Measurements from ENCODE around the gene C3. TPM values are rescaled to one million over a fixed set of nuclear protein-coding genes. Genes with fewer than 3 reads are reported as not detected.

C3 gene
- total RNA-seq, 1 donor from 2014 or later, result 71.5 TPM

DNA sequence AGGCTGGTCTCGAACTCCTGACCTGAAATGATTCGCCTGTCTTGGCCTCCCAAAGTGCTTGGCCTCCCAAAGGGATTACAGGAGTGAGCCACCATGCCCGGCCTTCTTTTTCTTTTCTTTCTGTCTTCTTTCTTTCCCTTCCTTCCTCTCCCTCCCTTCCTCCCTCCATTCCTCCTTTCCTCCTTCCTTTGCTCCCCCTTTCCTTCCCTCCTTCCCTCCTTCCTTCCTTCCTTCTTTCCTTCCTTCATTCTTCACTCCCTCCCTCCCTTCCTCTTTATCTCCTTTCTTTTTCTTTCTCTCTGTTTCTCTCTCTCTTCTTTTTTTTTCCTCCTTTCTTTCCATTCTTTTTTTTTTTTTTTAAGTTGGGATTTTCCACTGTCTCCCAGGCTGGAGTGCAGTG is 12.1 kb downstream of the C3 start:
- Histone ChIP-seq H3K4me1 (ENCODE audit: control insufficient read depth in 3 of 3, insufficient read depth in 3 of 3, low read length in 3 of 3) (no peaks in the 10 kb centered on the region), H3K9me3 (ENCODE audit: control insufficient read depth in 3 of 3, low read length in 3 of 3) (no peaks in the 10 kb centered on the region), H3K27me3 (ENCODE audit: control insufficient read depth in 3 of 3, insufficient read depth in 3 of 3, low read length in 3 of 3) (peaks cover 19 to 38% (median 33%) of the 10 kb centered on the region in 3 donors), H3K9ac (ENCODE audit: low read depth in 1 of 3, low read length in 3 of 3) (no peak overlapping the region), H3K4me3 (ENCODE audit: low read length in 3 of 3) (no peak overlapping the region), H3K36me3 (ENCODE audit: control insufficient read depth in 3 of 3, insufficient read depth in 3 of 3, low read length in 3 of 3) (peaks cover 0 to 8% (median 0%) of the 10 kb centered on the region in 3 donors), H3K27ac (ENCODE audit: low read depth, low read length) (no peak overlapping the region)

DNA sequence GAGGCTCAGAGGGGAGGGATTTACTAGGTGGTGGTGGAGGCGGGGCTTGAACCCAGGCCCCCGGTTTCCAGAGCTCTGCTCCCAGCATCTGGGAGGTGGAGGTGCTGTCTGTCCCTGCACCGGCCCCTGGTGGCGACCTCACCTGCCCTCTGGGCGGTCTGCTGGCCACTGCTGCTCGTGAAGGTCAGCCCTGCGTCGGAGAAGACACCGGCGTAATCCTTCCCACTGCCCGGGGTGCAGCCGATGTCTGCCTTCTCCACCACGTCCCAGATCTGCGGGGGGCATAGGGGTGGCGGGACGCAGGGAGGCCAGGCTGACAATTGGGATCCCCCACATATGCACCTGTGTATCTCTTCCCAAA is 12.8 kb downstream of the C3 start:
- H3K27ac ChIP-seq (ENCODE audit: low read depth, low read length), result no peak overlapping the region
- H3K27me3 ChIP-seq (ENCODE audit: control insufficient read depth in 3 of 3, insufficient read depth in 3 of 3, low read length in 3 of 3), result peaks cover 19 to 33% (median 31%) of the 10 kb centered on the region in 3 donors
- no peak overlapping the region for H3K9ac ChIP-seq (ENCODE audit: low read depth in 1 of 3, low read length in 3 of 3)
- peaks cover 0 to 10% (median 0%) of the 10 kb centered on the region in 3 donors for H3K36me3 ChIP-seq (ENCODE audit: control insufficient read depth in 3 of 3, insufficient read depth in 3 of 3, low read length in 3 of 3)
- no peaks in the 10 kb centered on the region for H3K4me1 ChIP-seq (ENCODE audit: control insufficient read depth in 3 of 3, insufficient read depth in 3 of 3, low read length in 3 of 3)
- H3K4me3 ChIP-seq (ENCODE audit: low read length in 3 of 3), result no peak overlapping the region
- no peaks in the 10 kb centered on the region for H3K9me3 ChIP-seq (ENCODE audit: control insufficient read depth in 3 of 3, low read length in 3 of 3)

DNA sequence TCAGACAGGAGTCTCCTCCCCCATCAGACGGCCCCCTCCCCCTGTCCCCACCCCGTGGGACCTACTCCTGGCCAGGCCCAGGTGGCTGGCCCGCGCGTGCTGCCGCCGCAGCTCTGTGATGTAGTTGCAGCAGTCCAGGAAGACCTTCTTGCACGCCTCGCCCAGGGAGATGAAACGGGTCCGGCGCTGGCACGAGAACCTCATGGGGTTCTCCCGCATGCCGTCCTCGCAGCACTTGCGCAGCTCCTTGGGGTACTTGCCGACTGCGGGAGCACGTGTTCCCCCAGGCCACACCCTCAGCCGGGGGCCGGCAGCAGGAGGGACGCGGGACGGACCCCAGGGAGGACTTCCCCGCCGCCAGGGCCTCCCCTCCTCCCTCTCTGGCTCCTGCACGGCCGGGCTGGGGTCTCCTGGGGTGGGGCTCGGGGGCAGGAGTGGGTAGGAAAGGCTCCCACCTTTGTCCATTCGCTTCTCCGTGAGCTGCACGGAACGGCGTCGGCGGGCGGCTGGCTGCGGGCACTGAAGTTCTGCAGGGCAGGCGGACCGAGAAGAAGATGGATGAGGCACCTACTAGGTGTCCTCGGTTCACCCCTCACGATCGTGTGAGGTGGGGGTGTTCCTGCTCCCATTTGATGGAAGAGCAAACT is 13.3 kb downstream of the C3 start:
- H3K4me1 ChIP-seq (ENCODE audit: control insufficient read depth in 3 of 3, insufficient read depth in 3 of 3, low read length in 3 of 3), result no peaks in the 10 kb centered on the region
- H3K4me3 ChIP-seq (ENCODE audit: low read length in 3 of 3), result no peak overlapping the region
- H3K27me3 ChIP-seq (ENCODE audit: control insufficient read depth in 3 of 3, insufficient read depth in 3 of 3, low read length in 3 of 3), result peaks cover 19 to 33% (median 29%) of the 10 kb centered on the region in 3 donors
- H3K27ac ChIP-seq (ENCODE audit: low read depth, low read length), result no peak overlapping the region
- H3K36me3 ChIP-seq (ENCODE audit: control insufficient read depth in 3 of 3, insufficient read depth in 3 of 3, low read length in 3 of 3), result peaks cover 0 to 10% (median 0%) of the 10 kb centered on the region in 3 donors
- H3K9me3 ChIP-seq (ENCODE audit: control insufficient read depth in 3 of 3, low read length in 3 of 3), result no peaks in the 10 kb centered on the region
- H3K9ac ChIP-seq (ENCODE audit: low read depth in 1 of 3, low read length in 3 of 3), result no peak overlapping the region

DNA sequence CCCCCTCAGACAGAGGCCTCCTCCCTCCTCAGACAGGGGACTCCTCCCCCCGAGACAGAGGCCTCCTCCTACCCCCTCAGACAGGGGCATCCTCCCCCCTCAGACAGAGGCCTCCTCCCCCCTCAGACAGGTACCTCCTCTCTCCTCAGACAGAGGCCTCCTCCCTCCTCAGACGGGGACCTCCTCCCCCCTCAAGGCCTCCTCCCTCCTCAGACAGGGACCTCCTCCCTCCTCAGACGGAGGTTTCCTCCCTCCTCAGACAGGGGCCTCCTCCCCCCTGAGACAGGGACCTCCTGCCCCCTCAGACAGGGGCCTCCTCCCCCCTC is 13.9 kb downstream of the C3 start:
- peaks cover 16 to 30% (median 28%) of the 10 kb centered on the region in 3 donors for H3K27me3 ChIP-seq (ENCODE audit: control insufficient read depth in 3 of 3, insufficient read depth in 3 of 3, low read length in 3 of 3)
- no peaks in the 10 kb centered on the region for H3K4me1 ChIP-seq (ENCODE audit: control insufficient read depth in 3 of 3, insufficient read depth in 3 of 3, low read length in 3 of 3)
- H3K9me3 ChIP-seq (ENCODE audit: control insufficient read depth in 3 of 3, low read length in 3 of 3), result no peaks in the 10 kb centered on the region
- H3K4me3 ChIP-seq (ENCODE audit: low read length in 3 of 3), result no peak overlapping the region
- no peak overlapping the region for H3K9ac ChIP-seq (ENCODE audit: low read depth in 1 of 3, low read length in 3 of 3)
- peaks cover 0 to 10% (median 0%) of the 10 kb centered on the region in 3 donors for H3K36me3 ChIP-seq (ENCODE audit: control insufficient read depth in 3 of 3, insufficient read depth in 3 of 3, low read length in 3 of 3)
- no peak overlapping the region for H3K27ac ChIP-seq (ENCODE audit: low read depth, low read length)

DNA sequence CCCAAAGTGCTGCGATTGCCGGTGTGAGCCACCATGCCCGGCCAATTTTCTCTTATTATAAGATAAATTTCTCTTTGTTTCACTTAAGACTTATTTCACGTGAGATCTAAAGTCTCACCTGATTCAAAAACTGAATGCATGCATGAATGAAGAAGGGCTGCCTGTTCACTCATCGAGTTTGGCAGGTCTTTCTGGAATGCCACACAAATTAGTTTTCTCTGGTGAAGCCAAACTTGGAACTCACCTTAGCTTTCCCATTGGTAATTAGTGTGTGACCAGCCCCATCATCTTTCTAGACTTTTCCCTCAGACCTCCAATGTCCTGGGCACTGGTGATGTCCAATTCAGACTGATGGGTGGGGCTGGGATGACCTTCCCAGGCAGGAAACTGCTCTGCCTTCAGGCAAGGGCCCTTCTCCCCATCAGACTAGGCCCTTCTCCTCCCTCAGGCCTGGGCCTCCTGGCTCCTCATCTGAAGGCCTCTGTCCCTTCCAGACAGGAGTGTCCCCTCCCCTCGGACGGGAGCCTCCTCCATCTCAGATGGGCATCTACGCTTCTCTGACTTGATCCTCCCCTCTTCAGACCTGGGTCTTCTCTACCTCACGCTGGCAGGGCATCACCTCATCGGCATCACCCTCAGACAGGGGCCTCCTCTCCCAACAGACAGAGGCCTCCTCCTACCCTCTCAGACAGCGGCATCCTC is 14.4 kb downstream of the C3 start:
- Histone ChIP-seq H3K9ac (ENCODE audit: low read depth in 1 of 3, low read length in 3 of 3) (no peak overlapping the region), H3K4me1 (ENCODE audit: control insufficient read depth in 3 of 3, insufficient read depth in 3 of 3, low read length in 3 of 3) (no peaks in the 10 kb centered on the region), H3K36me3 (ENCODE audit: control insufficient read depth in 3 of 3, insufficient read depth in 3 of 3, low read length in 3 of 3) (peaks cover 0 to 7% (median 0%) of the 10 kb centered on the region in 3 donors), H3K27me3 (ENCODE audit: control insufficient read depth in 3 of 3, insufficient read depth in 3 of 3, low read length in 3 of 3) (peaks cover 11 to 25% (median 24%) of the 10 kb centered on the region in 3 donors), H3K9me3 (ENCODE audit: control insufficient read depth in 3 of 3, low read length in 3 of 3) (no peaks in the 10 kb centered on the region), H3K27ac (ENCODE audit: low read depth, low read length) (no peak overlapping the region), H3K4me3 (ENCODE audit: low read length in 3 of 3) (no peak overlapping the region)

DNA sequence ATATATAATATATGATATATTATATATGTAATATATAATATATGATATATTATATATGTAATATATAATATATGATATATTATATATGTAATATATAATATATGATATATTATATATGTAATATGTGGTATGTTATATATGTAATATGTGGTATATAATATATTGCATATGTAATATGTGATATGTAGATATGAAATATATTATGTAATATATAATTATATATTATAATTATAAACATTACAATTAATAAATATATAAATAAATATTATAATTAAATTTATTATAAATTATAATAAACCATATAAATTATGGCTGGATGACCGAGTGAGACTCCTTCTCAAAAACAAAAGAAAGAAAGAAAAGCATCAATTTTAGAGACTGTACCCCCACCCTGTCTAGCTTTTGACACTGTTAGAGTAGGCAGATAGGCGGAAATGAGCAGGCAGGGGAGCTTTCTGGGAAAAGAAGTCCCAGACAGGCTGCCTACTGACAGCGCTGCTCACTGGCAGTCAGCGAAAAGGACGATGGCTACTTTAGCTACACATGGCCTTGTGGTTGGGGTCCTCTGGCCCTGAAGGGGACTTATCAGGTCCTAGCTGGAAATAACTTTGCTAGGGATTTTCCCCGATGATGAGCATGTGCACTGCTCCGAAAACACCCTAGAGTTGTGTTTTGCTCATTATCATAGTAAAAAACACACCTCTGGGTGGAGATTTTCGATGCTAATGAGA is 19.7 kb downstream of the C3 start:
- H3K27me3 ChIP-seq (ENCODE audit: control insufficient read depth in 3 of 3, insufficient read depth in 3 of 3, low read length in 3 of 3), result peaks cover 0 to 8% (median 0%) of the 10 kb centered on the region in 3 donors
- H3K36me3 ChIP-seq (ENCODE audit: control insufficient read depth in 3 of 3, insufficient read depth in 3 of 3, low read length in 3 of 3), result peaks cover 0 to 13% (median 0%) of the 10 kb centered on the region in 3 donors
- H3K9me3 ChIP-seq (ENCODE audit: control insufficient read depth in 3 of 3, low read length in 3 of 3), result no peaks in the 10 kb centered on the region
- H3K27ac ChIP-seq (ENCODE audit: low read depth, low read length), result no peak overlapping the region
- no peaks in the 10 kb centered on the region for H3K4me1 ChIP-seq (ENCODE audit: control insufficient read depth in 3 of 3, insufficient read depth in 3 of 3, low read length in 3 of 3)
- H3K4me3 ChIP-seq (ENCODE audit: low read length in 3 of 3), result no peak overlapping the region
- H3K9ac ChIP-seq (ENCODE audit: low read depth in 1 of 3, low read length in 3 of 3), result no peak overlapping the region

DNA sequence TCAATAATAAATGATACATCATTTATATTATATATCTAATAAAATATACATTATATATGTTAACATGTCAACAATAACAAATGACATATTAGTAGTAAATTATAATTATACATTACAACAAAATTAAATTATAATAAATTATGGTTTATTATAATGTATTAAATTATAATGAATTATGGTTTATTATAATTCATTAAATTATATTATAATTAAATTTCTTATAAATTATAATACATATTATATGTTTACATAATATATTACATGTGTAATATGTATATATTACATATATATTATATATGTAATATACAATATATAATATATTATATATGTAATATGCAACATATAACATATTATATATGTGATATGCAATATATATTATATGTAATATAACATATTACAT is 20.5 kb downstream of the C3 start:
- Histone ChIP-seq H3K4me3 (ENCODE audit: low read length in 3 of 3) (no peak overlapping the region), H3K27ac (ENCODE audit: low read depth, low read length) (no peak overlapping the region), H3K9me3 (ENCODE audit: control insufficient read depth in 3 of 3, low read length in 3 of 3) (no peaks in the 10 kb centered on the region), H3K9ac (ENCODE audit: low read depth in 1 of 3, low read length in 3 of 3) (no peak overlapping the region), H3K36me3 (ENCODE audit: control insufficient read depth in 3 of 3, insufficient read depth in 3 of 3, low read length in 3 of 3) (peaks cover 0 to 13% (median 0%) of the 10 kb centered on the region in 3 donors), H3K27me3 (ENCODE audit: control insufficient read depth in 3 of 3, insufficient read depth in 3 of 3, low read length in 3 of 3) (peaks cover 0 to 8% (median 0%) of the 10 kb centered on the region in 3 donors), H3K4me1 (ENCODE audit: control insufficient read depth in 3 of 3, insufficient read depth in 3 of 3, low read length in 3 of 3) (no peaks in the 10 kb centered on the region)

DNA sequence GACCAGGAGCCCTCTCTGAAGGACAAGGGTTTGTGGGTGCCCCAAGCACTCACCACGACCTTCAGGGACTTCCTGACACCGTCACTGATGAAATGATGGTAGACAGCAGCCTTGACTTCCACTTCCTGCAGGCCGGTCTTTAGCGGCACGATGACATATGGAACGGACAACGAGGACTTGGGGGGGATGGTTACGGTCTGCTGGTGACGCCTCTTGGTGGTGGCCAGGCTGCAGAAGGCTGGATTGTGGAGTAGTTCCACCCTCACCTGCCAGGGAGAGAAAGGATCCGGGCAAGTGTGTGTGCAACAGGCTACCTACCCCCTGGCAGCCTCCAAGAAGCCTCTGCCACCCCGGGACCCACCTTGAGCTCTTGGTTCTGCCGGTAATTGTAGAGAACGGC is 23.2 kb downstream of the C3 start:
- Histone ChIP-seq H3K27me3 (ENCODE audit: control insufficient read depth in 3 of 3, insufficient read depth in 3 of 3, low read length in 3 of 3) (peaks cover 0 to 8% (median 5%) of the 10 kb centered on the region in 3 donors), H3K4me1 (ENCODE audit: control insufficient read depth in 3 of 3, insufficient read depth in 3 of 3, low read length in 3 of 3) (no peaks in the 10 kb centered on the region), H3K4me3 (ENCODE audit: low read length in 3 of 3) (no peak overlapping the region), H3K9me3 (ENCODE audit: control insufficient read depth in 3 of 3, low read length in 3 of 3) (no peaks in the 10 kb centered on the region), H3K27ac (ENCODE audit: low read depth, low read length) (no peak overlapping the region), H3K36me3 (ENCODE audit: control insufficient read depth in 3 of 3, insufficient read depth in 3 of 3, low read length in 3 of 3) (peaks cover 0 to 14% (median 2%) of the 10 kb centered on the region in 3 donors), H3K9ac (ENCODE audit: low read depth in 1 of 3, low read length in 3 of 3) (no peak overlapping the region)

DNA sequence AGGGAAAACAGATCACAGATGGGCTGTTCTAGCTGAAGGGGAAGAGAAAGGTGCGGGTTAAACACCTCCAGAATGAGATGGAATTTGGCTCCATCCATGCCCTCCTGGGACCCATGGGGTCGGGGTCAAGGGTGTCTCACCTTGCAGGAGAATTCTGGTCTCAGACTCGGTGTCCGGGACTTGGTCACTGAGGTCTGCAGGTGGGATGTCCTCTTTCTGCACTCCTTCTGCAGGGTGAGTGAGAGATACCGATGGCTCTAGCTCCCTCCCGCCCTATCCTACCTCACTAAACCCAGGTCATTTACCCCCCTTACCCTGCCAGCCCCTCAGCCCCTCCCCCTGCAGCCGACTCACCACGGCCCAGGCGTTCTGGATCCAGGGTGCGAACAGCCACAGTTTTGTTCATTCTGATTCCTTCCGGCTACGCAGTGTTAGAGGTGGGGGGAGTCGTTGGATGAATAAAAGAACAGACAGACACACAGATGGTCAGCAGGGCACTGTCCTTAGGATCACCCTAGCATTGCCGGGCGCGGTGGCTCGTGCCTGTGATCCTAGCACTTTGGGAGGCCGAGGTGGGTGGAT is 24.1 kb downstream of the C3 start:
- peaks cover 0 to 11% (median 2%) of the 10 kb centered on the region in 3 donors for H3K36me3 ChIP-seq (ENCODE audit: control insufficient read depth in 3 of 3, insufficient read depth in 3 of 3, low read length in 3 of 3)
- peaks cover 0 to 6% (median 5%) of the 10 kb centered on the region in 3 donors for H3K27me3 ChIP-seq (ENCODE audit: control insufficient read depth in 3 of 3, insufficient read depth in 3 of 3, low read length in 3 of 3)
- no peak overlapping the region for H3K4me3 ChIP-seq (ENCODE audit: low read length in 3 of 3)
- no peaks in the 10 kb centered on the region for H3K9me3 ChIP-seq (ENCODE audit: control insufficient read depth in 3 of 3, low read length in 3 of 3)
- H3K9ac ChIP-seq (ENCODE audit: low read depth in 1 of 3, low read length in 3 of 3), result no peak overlapping the region
- H3K4me1 ChIP-seq (ENCODE audit: control insufficient read depth in 3 of 3, insufficient read depth in 3 of 3, low read length in 3 of 3), result no peaks in the 10 kb centered on the region
- no peak overlapping the region for H3K27ac ChIP-seq (ENCODE audit: low read depth, low read length)

All from skeletal muscle tissue (tissue), 4 donors.